HUES48 (cell line): ENCODE data around the gene PLXDC2.
A peak's percentile ranks its signal among the peaks of the same experiment; 100 is the strongest.

Experiments
- H3K27ac ChIP-seq: one replicate; pipeline ENCODE4 v1.7.0; 2013; ENCODE audit warnings: low read depth, low read length, inconsistent platforms
- H3K27me3 ChIP-seq: 2 replicates; pipeline ENCODE4 v1.6.1; 2013; ENCODE audit warnings: mild to moderate bottlenecking, low read length; ENCODE audit not compliant: control insufficient read depth, insufficient read depth
- H3K36me3 ChIP-seq: 2 replicates; pipeline ENCODE4 v1.6.1; 2013; ENCODE audit warnings: low read length; ENCODE audit not compliant: control insufficient read depth, insufficient read depth
- H3K4me1 ChIP-seq: 2 replicates; pipeline ENCODE4 v1.6.1; 2013; ENCODE audit warnings: mild to moderate bottlenecking, low read length; ENCODE audit not compliant: control insufficient read depth, insufficient read depth
- H3K4me3 ChIP-seq: 2 replicates; pipeline ENCODE4 v1.5.1; 2013; ENCODE audit warnings: mild to moderate bottlenecking, low read depth, low read length
- H3K9ac ChIP-seq: 2 replicates; pipeline ENCODE4 v1.6.1; 2013; ENCODE audit warnings: mild to moderate bottlenecking, low read depth, low read length, moderate library complexity
- H3K9me3 ChIP-seq: 2 replicates; pipeline ENCODE4 v1.6.1; 2013; ENCODE audit warnings: low read length; ENCODE audit not compliant: control insufficient read depth, insufficient read depth

PLXDC2 gene

DNA sequence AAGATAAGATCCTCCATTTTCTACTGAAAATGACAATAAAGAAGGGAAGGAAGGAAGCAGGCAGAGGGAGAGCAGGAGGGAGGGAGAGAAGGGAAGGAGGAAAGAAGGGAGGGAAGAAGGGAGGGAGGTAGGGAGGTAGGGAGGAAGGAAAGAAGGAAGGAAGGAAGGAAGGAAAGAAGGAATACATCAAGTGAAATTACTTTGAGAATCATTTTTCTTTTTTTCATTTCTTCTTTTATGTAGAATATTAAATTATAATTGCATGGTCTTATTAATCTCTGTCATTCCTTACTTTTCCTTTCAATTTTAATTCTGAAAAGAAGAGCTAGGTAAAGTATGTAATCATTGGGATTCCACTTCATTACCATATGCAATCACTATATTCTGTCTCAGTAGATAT lies 97.8 kb downstream of the PLXDC2 start:
- Histone ChIP-seq H3K27ac (no peak overlapping the region), H3K36me3 (no peaks in the 10 kb centered on the region), H3K27me3 (no peaks in the 10 kb centered on the region), H3K9me3 (no peaks in the 10 kb centered on the region), H3K9ac (no peak overlapping the region), H3K4me1 (peaks cover 17% of the 10 kb centered on the region), H3K4me3 (no peak overlapping the region)

DNA sequence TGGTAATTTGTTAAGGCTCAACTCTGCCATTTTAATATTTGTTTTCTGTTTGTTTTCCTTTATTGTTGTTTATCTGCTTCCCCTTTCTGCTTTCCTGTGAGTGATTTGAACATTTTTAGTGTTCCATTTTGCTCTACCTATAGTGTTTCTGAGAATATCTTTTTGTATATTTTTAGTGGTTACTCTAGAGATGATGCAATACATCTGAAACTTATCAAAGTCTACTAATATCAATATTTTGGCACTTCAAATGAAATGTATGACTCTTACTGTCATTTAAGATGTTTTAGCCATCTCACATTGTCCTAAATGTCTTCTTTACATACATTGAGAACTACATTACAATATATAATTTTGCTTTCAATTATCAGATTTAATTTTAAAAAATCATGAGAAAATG lies 98.9 kb downstream of the PLXDC2 start:
- Histone ChIP-seq H3K4me3 (no peak overlapping the region), H3K27ac (no peak overlapping the region), H3K27me3 (no peaks in the 10 kb centered on the region), H3K4me1 (peaks cover 26% of the 10 kb centered on the region), H3K9me3 (no peaks in the 10 kb centered on the region), H3K36me3 (no peaks in the 10 kb centered on the region), H3K9ac (no peak overlapping the region)

- H3K36me3 ChIP-seq, result no peaks in the 10 kb centered on the region
- no peak overlapping the region for H3K27ac ChIP-seq
- H3K27me3 ChIP-seq, result no peaks in the 10 kb centered on the region
- peaks cover 26% of the 10 kb centered on the region for H3K4me1 ChIP-seq
- no peak overlapping the region for H3K9ac ChIP-seq
- H3K9me3 ChIP-seq, result no peaks in the 10 kb centered on the region
- H3K4me3 ChIP-seq, result no peak overlapping the region
These were observed 99.6 kb downstream of the PLXDC2 start for GRCh38 chr10:19915816-19916215.

- Histone ChIP-seq H3K4me1 (peaks cover 26% of the 10 kb centered on the region), H3K9ac (no peak overlapping the region), H3K27ac (peak overlapping the region; percentile 14)
These were observed 101.7 kb downstream of the PLXDC2 start for GRCh38 chr10:19917751-19918478.

GRCh38 chr10:19918794-19919193 lies 102.6 kb downstream of the PLXDC2 start:
- no peaks in the 10 kb centered on the region for H3K27me3 ChIP-seq
- no peak overlapping the region for H3K4me3 ChIP-seq
- H3K4me1 ChIP-seq, result peaks cover 26% of the 10 kb centered on the region
- no peak overlapping the region for H3K27ac ChIP-seq
- no peaks in the 10 kb centered on the region for H3K36me3 ChIP-seq
- H3K9ac ChIP-seq, result no peak overlapping the region
- H3K9me3 ChIP-seq, result no peaks in the 10 kb centered on the region

More at GRCh38 chr10:19917751-19918478, 101.7 kb downstream of the PLXDC2 start:
- Histone ChIP-seq H3K9me3 (no peaks in the 10 kb centered on the region), H3K27me3 (no peaks in the 10 kb centered on the region), H3K36me3 (no peaks in the 10 kb centered on the region), H3K4me3 (no peak overlapping the region)

DNA sequence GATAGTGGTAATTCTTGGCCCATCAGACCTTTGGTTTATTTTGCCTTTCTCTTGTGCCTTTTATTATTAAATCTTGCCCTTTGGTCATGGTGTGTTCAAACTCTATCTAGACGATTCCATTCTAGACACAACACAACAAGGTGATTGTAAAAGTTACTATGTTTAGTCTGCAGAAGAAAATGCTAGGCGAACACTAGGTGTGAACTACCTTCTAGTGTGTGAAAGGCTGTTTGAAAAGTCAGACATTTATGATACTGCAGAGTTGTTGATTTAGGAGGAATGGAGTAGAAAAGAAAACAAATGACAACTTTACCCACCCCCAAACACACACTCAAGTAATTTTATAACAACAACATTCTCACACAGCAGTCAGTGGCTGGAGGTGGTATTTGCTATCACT lies 103.4 kb downstream of the PLXDC2 start:
- Histone ChIP-seq H3K4me3 (no peak overlapping the region), H3K4me1 (peaks cover 26% of the 10 kb centered on the region), H3K27me3 (no peaks in the 10 kb centered on the region), H3K36me3 (no peaks in the 10 kb centered on the region), H3K27ac (no peak overlapping the region), H3K9me3 (no peaks in the 10 kb centered on the region), H3K9ac (no peak overlapping the region)

DNA sequence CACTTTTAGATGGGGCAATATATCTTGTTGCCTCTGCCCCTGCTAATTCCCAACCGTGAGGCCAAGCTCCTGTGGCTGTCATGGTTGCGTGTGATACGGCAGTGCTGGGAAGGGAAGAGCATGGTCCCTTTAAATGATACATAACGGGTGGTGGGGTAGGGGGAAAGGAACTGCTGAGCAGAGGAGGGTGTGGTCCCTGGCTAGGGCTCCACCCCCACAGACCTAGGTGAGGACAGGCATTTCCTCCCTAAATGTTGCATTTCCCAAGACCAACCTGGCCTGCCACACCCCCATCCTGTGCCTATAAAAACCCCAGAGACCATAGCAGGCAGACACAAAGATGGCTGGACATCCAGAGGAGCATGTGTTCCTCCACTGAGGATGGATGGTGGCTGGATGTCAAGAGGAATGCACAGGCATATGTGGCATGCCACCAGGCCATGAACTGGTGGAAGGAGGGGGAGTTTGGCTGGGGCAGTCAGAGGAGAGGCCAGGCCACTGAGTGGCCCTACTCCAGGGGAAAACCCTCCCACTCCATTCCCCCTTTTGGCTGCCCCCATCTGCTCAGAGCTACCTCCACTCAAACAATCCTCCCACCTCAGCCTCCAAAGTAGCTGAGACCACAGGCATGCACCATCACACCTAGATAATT lies 104.0 kb downstream of the PLXDC2 start:
- H3K27me3 ChIP-seq, result no peaks in the 10 kb centered on the region
- H3K36me3 ChIP-seq, result no peaks in the 10 kb centered on the region
- H3K4me1 ChIP-seq, result peaks cover 26% of the 10 kb centered on the region
- no peak overlapping the region for H3K4me3 ChIP-seq
- H3K9me3 ChIP-seq, result no peaks in the 10 kb centered on the region
- no peak overlapping the region for H3K27ac ChIP-seq
- H3K9ac ChIP-seq, result no peak overlapping the region

GRCh38 chr10:19921300-19922140 lies 105.3 kb downstream of the PLXDC2 start:
- no peaks in the 10 kb centered on the region for H3K9me3 ChIP-seq
- H3K36me3 ChIP-seq, result no peaks in the 10 kb centered on the region
- H3K4me1 ChIP-seq, result peaks cover 31% of the 10 kb centered on the region
- no peaks in the 10 kb centered on the region for H3K27me3 ChIP-seq
- H3K4me3 ChIP-seq, result no peak overlapping the region
- no peak overlapping the region for H3K27ac ChIP-seq
- no peak overlapping the region for H3K9ac ChIP-seq

GRCh38 chr10:19922236-19922963 lies 106.2 kb downstream of the PLXDC2 start:
- Histone ChIP-seq H3K4me1 (peaks cover 30% of the 10 kb centered on the region), H3K36me3 (no peaks in the 10 kb centered on the region), H3K27ac (no peak overlapping the region), H3K9me3 (no peaks in the 10 kb centered on the region), H3K27me3 (no peaks in the 10 kb centered on the region), H3K9ac (no peak overlapping the region), H3K4me3 (no peak overlapping the region)

GRCh38 chr10:19925064-19925463 lies 108.8 kb downstream of the PLXDC2 start:
- Histone ChIP-seq H3K27me3 (no peaks in the 10 kb centered on the region), H3K27ac (no peak overlapping the region), H3K4me1 (peaks cover 5% of the 10 kb centered on the region; the same call in 1 of the 2 replicates), H3K36me3 (no peaks in the 10 kb centered on the region), H3K9me3 (no peaks in the 10 kb centered on the region), H3K9ac (no peak overlapping the region), H3K4me3 (no peak overlapping the region)
